Panc1 (cell line): Measurements from ENCODE around the gene KDM3B.

Source experiments
- POLR2AphosphoS5 ChIP-seq: IDR thresholded peaks from 2 replicates; pipeline ENCODE4 v1.6.1; 2012; ENCODE audit warnings: mild to moderate bottlenecking, low read depth, low read length, moderate library complexity
- SIN3A ChIP-seq: IDR thresholded peaks from 2 replicates; pipeline ENCODE4 v1.6.1; 2012; ENCODE audit warnings: low read depth, mild to moderate bottlenecking, low read length, moderate library complexity, borderline replicate concordance; ENCODE audit not compliant: insufficient read depth
- TF ChIP-seq, protein P1 (sequence below): fragments of 450-650 bp; IDR thresholded peaks from 2 replicates; pipeline ENCODE4 v1.5.1; 2017; ENCODE audit warnings: mild to moderate bottlenecking

DNA sequence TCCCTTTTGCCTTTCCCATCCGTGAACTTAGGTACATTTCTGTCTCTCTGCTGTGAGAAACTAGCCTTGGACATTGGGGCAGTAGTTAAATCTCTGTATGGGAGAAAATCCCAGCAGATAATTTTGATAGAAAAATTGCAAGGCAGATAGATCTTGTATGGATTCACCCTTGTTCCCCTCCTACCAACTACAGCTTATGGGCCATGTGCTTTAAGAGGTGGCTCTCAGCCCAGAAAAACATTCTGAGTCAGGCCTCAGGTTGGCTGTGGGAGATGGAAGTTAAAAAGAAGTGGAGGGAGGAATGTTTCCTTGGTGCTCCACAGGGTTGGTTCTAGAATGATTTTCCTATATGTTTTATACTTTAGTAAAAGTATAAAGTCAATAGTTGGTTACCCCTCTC, 1.4 kb upstream of the KDM3B start:
- TF ChIP-seq, protein P1, sequence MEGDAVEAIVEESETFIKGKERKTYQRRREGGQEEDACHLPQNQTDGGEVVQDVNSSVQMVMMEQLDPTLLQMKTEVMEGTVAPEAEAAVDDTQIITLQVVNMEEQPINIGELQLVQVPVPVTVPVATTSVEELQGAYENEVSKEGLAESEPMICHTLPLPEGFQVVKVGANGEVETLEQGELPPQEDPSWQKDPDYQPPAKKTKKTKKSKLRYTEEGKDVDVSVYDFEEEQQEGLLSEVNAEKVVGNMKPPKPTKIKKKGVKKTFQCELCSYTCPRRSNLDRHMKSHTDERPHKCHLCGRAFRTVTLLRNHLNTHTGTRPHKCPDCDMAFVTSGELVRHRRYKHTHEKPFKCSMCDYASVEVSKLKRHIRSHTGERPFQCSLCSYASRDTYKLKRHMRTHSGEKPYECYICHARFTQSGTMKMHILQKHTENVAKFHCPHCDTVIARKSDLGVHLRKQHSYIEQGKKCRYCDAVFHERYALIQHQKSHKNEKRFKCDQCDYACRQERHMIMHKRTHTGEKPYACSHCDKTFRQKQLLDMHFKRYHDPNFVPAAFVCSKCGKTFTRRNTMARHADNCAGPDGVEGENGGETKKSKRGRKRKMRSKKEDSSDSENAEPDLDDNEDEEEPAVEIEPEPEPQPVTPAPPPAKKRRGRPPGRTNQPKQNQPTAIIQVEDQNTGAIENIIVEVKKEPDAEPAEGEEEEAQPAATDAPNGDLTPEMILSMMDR: no peak
- no peak for TF ChIP-seq POLR2AphosphoS5
- TF ChIP-seq SIN3A: no peak
